GM13977 (cell line): Measurements from ENCODE around the gene AMBRA1.

Experiments used
- DNase-seq: peaks from one replicate; pipeline ENCODE4 v3.0.0; 2012; ENCODE audit warnings: low spot score
- CTCF ChIP-seq: IDR thresholded peaks from 2 replicates; pipeline ENCODE4 v1.5.1; 2012; ENCODE audit warnings: mild to moderate bottlenecking, control low read depth; ENCODE audit not compliant: insufficient read depth; ENCODE audit errors: extremely low read depth, missing control alignments
- in situ Hi-C: fragments of 300-500 bp; cut with MboI; formaldehyde crosslinking; loops from one replicate; pipeline ENCODE4 v1.12.0; 2022; ENCODE audit warnings: low sequenced_read_pairs, low pct_unique_long_range_greater_than_20kb, mixed read lengths, inconsistent platforms; ENCODE audit not compliant: unreplicated experiment

Gene AMBRA1

GRCh38 chr11:46387919-46388618 is 205.8 kb downstream of the AMBRA1 start:
- TF ChIP-seq CTCF, result no peak
- DNase-seq, result no peak
- in situ Hi-C loops, result no loop called here

GRCh38 chr11:46387456-46387855 is 206.4 kb downstream of the AMBRA1 start:
- TF ChIP-seq CTCF, result no peak
- no peak for DNase-seq
- in situ Hi-C loops, result no loop called here

GRCh38 chr11:46386674-46387073 is 207.1 kb downstream of the AMBRA1 start:
- TF ChIP-seq CTCF, result no peak
- in situ Hi-C loops, result no loop called here
- DNase-seq, result no peak

GRCh38 chr11:46386005-46386578 is 207.7 kb downstream of the AMBRA1 start:
- in situ Hi-C loops, result no loop called here
- no peak for DNase-seq
- TF ChIP-seq CTCF, result no peak

GRCh38 chr11:46385169-46386004 is 208.4 kb downstream of the AMBRA1 start:
- no peak for TF ChIP-seq CTCF
- no peak for DNase-seq
- in situ Hi-C loops, result no loop called here

GRCh38 chr11:46383974-46384701 is 209.7 kb downstream of the AMBRA1 start:
- no peak for DNase-seq
- no peak for TF ChIP-seq CTCF
- in situ Hi-C loops, result no loop called here
